Upper lobe of left lung (tissue), 4 donors: ENCODE results near the gene KCNG2.

Experiments used
- CTCF ChIP-seq, 6 experiments: fragments of 450-650 bp in 4 of 6; fragments of 200-600 bp in 2 of 6; sonication (generic) in 2 of 6; IDR thresholded peaks; one replicate each; pipeline ENCODE4 v1.5.1; 2016 to 2019; ENCODE audit warnings: antibody characterized with exemption in 6 of 6
- EP300 ChIP-seq, 4 donors: sonication (generic); formaldehyde crosslinking; IDR thresholded peaks; one replicate each; pipeline ENCODE4 v1.5.1; 2017; ENCODE audit warnings: antibody characterized with exemption in 4 of 4, control low read depth in 2 of 4
- POLR2A ChIP-seq, 4 donors: fragments of 450-650 bp; IDR thresholded peaks; one replicate each; pipeline ENCODE4 v1.5.1; 2016 to 2017; ENCODE audit warnings: antibody characterized with exemption in 4 of 4, mild to moderate bottlenecking in 2 of 4

GRCh38 chr18:79903787-79904356 lies 106.1 kb downstream of the KCNG2 start:
- TF ChIP-seq CTCF (IDR thresholded peaks at IDR 0.05) (no peak), EP300 (IDR thresholded peaks at IDR 0.05) (no peak), POLR2A (IDR thresholded peaks at IDR 0.05) (no peak)
